ENCODE data around the gene OIT3.

- TF ChIP-seq EZH2 (IDR thresholded peaks at IDR 0.05) (no peak), POLR2AphosphoS5 (IDR thresholded peaks at IDR 0.05; ENCODE audit: borderline replicate concordance, low read depth, low read length) (no peak)
Observed at GRCh38 chr10:72875250-72876055, 18.1 kb upstream of the OIT3 start.
